ENCODE results near the gene DNAJB5. TPM values are rescaled to one million over a fixed set of nuclear protein-coding genes. Genes with fewer than 3 reads are reported as not detected.
"Not testable (repeated sequence)": the region's sequence is repeated elsewhere in the genome, so short reads cannot be mapped to it uniquely, and the experiment has no call there.

DNAJB5 gene
- 70.0 TPM for total RNA-seq
- long read RNA-seq, full-length matches to known transcripts, result 23 of 53 reads
- long read RNA-seq, partial matches to known transcripts, result 3 of 53 reads
- long read RNA-seq, other reads (novel, unspliced or antisense), result 27 of 53 reads

DNA sequence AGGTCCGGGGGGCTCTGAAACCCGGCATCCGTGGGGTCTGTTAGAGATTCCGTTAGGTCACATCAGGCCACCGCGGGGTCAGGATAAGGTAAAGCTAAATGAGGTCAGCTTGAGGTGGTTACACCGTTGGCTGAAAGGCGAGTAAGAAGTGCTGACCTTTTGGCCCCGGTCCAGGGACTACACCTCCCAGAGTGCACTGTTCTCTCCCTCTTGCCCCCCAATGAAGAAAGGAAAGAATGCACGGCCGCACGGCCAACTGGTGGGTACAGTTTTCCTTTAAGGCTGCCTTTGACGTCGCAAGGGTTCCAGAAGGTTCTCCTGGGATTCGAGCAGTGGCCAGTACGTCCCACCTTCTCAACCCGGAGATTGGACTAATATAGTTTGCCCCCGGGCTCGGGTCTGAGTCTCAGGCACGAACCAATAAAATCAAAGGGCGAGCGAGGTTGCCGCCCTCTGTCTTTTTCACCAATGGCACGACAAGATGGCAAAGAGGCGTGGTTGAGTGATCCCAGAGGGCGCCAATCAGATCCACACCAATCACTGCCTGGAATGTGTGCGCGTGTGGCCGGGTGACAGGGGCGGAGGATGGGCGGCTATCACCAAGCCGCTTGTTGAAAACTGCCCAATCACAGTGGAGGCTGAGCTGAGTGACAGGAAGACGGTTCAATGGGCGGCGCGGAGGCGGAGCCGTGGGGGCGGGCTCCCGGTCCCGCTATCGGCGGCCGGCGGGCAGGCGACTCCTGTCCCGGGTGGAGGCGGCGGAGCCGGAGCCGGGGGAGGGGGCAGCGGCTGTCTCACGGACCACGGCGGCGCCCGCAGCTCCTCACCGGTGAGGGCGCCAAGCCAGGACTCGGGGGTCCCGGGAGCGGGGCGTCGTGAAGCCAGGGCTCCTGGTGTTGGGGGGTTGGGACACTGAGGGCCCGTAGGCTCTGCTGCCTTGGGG, at the start of gene DNAJB5:
TSS of gene DNAJB5 (plus strand) at position 743 of the 943 bp plus-strand sequence. CDS start 886 bp downstream, outside the sequence.
- H3K4me1 ChIP-seq, result peaks cover 57% of the 10 kb centered on the region
- peak within 1 kb of the TSS; percentile 96 for H3K27ac ChIP-seq (replicated peaks)
- intact Hi-C loops (cut with micrococcal nuclease), result loop anchor here (5.0 kb wide), 1 partner anchor 92 kb away; a partner anchor contains a TSS
- TF ChIP-seq, protein P1, sequence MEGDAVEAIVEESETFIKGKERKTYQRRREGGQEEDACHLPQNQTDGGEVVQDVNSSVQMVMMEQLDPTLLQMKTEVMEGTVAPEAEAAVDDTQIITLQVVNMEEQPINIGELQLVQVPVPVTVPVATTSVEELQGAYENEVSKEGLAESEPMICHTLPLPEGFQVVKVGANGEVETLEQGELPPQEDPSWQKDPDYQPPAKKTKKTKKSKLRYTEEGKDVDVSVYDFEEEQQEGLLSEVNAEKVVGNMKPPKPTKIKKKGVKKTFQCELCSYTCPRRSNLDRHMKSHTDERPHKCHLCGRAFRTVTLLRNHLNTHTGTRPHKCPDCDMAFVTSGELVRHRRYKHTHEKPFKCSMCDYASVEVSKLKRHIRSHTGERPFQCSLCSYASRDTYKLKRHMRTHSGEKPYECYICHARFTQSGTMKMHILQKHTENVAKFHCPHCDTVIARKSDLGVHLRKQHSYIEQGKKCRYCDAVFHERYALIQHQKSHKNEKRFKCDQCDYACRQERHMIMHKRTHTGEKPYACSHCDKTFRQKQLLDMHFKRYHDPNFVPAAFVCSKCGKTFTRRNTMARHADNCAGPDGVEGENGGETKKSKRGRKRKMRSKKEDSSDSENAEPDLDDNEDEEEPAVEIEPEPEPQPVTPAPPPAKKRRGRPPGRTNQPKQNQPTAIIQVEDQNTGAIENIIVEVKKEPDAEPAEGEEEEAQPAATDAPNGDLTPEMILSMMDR (IDR thresholded peaks at IDR 0.05; ENCODE audit: borderline replicate concordance), result no peak
- H3K27me3 ChIP-seq (ENCODE audit: low read depth), result no peaks in the 10 kb centered on the region
- no peaks in the 10 kb centered on the region for H3K36me3 ChIP-seq
- H3K4me3 ChIP-seq, result peak within 1 kb of the TSS; percentile 88
- peak; percentile 99 for DNase-seq
- H3K9me3 ChIP-seq (replicated peaks), result no peaks in the 10 kb centered on the region

DNA sequence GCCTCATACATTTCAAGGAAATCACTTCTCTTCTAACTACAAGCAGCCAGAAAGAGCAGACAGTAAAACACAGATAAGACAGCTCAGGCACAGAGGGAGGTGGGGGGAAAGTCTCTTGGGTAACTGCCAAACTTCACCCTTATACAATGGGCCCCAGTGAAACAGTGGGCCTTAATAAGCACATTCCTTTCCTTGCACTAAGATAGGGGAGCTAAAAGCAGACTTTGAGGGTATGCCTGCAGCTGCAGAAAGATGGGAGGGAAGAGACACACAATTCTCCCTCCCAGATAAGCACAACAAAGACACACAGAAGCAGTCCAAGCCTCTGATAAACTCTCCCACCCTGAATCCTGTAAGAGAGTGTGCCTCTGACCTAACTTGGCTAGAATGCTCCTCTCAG, 49.6 kb upstream of the DNAJB5 start:
- H3K36me3 ChIP-seq; intact Hi-C loops (cut with micrococcal nuclease); H3K4me1 ChIP-seq; DNase-seq; H3K4me3 ChIP-seq; H3K27me3 ChIP-seq (ENCODE audit: low read depth); H3K27ac ChIP-seq (replicated peaks); H3K9me3 ChIP-seq (replicated peaks): not testable (repeated sequence)

DNA sequence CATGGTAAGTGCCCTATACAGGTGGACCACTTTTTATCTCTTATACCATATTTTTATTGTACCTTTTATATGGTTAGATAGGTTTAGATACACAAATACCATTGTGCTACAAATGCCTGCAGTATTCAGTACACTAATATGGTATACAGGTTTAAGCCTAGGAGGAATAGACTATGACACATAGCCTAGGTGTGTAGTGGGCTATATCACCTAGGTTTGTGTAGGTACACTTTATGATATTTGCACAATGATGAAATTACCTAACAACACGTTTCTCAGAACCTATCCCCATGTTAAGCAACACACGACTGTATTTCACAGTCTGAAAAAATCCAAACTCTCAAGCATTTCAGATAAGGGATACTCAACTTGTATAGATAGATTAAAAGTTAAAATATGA, 41.1 kb upstream of the DNAJB5 start:
- no peak for DNase-seq
- intact Hi-C loops (cut with micrococcal nuclease), result no loop called here
- peaks cover 21% of the 10 kb centered on the region for H3K27me3 ChIP-seq (ENCODE audit: low read depth)
- no peaks in the 10 kb centered on the region for H3K4me1 ChIP-seq
- peaks cover 10% of the 10 kb centered on the region for H3K9me3 ChIP-seq (replicated peaks)
- no peak overlapping the region for H3K4me3 ChIP-seq
- no peak overlapping the region for H3K27ac ChIP-seq (replicated peaks)
- TF ChIP-seq, protein P1 (IDR thresholded peaks at IDR 0.05; ENCODE audit: borderline replicate concordance), result no peak
- no peaks in the 10 kb centered on the region for H3K36me3 ChIP-seq

DNA sequence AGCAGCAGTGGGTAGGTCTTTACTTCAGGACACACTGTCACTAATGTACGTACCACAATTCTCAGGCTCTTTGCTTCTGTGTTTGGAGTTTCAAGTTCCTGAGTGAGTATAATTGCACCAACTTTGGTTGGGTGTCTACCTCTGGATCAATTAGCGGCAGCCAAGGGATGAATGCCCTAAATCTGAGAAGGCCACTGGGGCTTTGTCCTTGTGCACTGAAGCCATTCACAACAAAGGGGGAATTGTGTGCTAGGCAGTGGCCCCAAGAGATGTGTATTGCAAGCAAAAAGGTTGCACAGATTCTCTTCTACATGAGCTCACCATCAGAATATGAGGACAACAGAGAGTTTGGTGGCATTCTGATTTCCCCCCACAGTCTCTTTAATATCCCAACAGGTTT, 35.3 kb upstream of the DNAJB5 start:
- H3K27ac ChIP-seq (replicated peaks), result no peak overlapping the region
- H3K9me3 ChIP-seq (replicated peaks), result peaks cover 10% of the 10 kb centered on the region
- H3K4me3 ChIP-seq, result no peak overlapping the region
- intact Hi-C loops (cut with micrococcal nuclease), result no loop called here
- no peaks in the 10 kb centered on the region for H3K36me3 ChIP-seq
- H3K4me1 ChIP-seq, result peaks cover 9% of the 10 kb centered on the region
- peaks cover 42% of the 10 kb centered on the region for H3K27me3 ChIP-seq (ENCODE audit: low read depth)
- no peak for DNase-seq
- TF ChIP-seq, protein P1 (IDR thresholded peaks at IDR 0.05; ENCODE audit: borderline replicate concordance), result no peak

DNA sequence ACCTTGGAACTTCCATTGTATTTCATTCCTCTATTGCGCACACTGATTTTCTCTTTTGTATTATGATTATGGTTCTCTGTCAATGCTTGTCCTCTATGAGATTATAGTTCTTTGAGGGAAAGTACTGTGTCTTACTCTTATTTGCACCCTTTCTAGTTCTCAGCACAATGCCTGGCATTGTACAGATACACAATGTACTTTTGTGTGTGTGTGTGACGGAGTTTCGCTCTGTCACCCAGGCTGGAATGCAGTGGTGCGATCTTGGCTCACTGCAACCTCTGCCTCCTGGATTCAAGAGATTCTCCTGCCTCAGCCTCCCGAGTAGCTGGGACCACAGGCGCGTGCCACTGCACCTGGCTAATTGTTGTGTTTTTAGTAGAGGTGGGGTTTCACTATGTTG, 33.5 kb upstream of the DNAJB5 start:
- DNase-seq; H3K27ac ChIP-seq (replicated peaks); H3K36me3 ChIP-seq; H3K9me3 ChIP-seq (replicated peaks); intact Hi-C loops (cut with micrococcal nuclease); H3K4me1 ChIP-seq; H3K4me3 ChIP-seq: not testable (repeated sequence)
- H3K27me3 ChIP-seq (ENCODE audit: low read depth), result peaks cover 57% of the 10 kb centered on the region

DNA sequence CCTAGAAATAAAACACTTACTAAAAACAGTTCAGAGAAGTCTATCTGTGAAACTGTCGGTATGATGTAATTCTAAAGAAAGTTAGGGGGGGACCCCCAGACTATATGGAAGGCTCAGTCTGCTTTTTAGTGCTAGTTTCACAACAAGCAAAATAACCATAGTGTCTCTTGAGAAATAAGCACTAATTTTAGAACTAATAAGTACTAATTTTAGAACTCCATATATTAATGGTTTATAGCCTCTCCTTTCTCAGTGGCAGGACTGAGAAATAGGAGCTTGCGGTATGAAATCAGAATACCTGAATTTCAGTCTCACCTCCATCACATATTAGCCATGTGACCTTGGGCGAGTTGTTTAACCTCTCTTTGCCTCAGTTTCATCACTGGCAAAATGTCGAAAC, 32.9 kb upstream of the DNAJB5 start:
- intact Hi-C loops (cut with micrococcal nuclease), result no loop called here
- H3K36me3 ChIP-seq, result no peaks in the 10 kb centered on the region
- H3K9me3 ChIP-seq (replicated peaks), result peaks cover 7% of the 10 kb centered on the region
- DNase-seq, result no peak
- peaks cover 55% of the 10 kb centered on the region for H3K27me3 ChIP-seq (ENCODE audit: low read depth)
- no peak overlapping the region for H3K27ac ChIP-seq (replicated peaks)
- H3K4me1 ChIP-seq, result peaks cover 9% of the 10 kb centered on the region
- H3K4me3 ChIP-seq, result no peak overlapping the region
- TF ChIP-seq, protein P1 (IDR thresholded peaks at IDR 0.05; ENCODE audit: borderline replicate concordance), result no peak
